Measurements from ENCODE around the gene BTNL9. TPM values are rescaled to one million over a fixed set of nuclear protein-coding genes. Genes with fewer than 3 reads are reported as not detected.
A peak's percentile ranks its signal among the peaks of the same experiment; 100 is the strongest.

BTNL9 gene
- total and polyA plus RNA-seq, 9 of the 15 experiments (the other 6 are each of a cell fraction or from before 2014, with no cell fraction given) = 3.7 to 86.7 (median 29.4) TPM

DNA sequence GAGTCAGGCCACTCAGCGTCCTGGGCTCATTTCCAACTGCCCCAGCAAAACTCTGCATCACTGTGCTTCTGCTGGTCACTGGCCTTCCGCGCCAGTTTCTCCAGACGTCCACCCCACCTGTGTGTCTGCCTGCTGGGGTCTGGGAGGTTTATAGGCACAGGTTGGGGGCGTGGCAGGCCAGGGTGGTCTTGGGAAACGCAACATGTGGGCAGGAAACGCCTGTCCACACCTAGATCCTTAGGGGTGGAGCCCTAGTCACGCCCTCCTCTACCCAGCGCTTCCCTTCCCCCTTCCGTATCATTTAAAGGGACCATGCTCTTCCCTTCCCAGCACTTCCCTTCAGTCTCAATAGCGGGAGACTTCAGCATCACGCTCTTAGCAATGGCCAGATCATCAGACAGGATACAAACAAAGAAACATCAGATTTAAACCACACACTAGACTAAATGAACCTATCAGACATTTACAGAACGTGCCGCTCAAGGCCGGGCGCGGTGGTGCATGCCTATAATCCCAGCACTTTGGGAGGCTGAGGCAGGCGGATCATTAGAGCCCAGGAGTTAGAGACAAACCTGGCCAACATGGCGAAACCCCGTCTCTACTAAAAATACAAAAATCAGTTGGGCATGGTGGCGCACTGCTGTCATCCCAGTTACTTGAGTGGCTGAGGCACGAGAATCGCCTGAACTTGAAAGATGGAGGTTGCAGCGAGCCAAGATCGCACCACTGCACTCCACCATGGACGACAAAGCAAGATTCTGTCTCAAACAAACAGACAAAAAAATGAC is 11.8 kb upstream of the BTNL9 start (continued):
- TF ChIP-seq, protein P1, sequence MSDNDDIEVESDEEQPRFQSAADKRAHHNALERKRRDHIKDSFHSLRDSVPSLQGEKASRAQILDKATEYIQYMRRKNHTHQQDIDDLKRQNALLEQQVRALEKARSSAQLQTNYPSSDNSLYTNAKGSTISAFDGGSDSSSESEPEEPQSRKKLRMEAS (CRISPR knock-in tag; IDR thresholded peaks at IDR 0.05) = peak; percentile 61; the same call in 1 of the 2 replicates
- TF ChIP-seq PYGO2 (tag; IDR thresholded peaks at IDR 0.05) (no peak), ZNF354B (CRISPR knock-in tag; IDR thresholded peaks at IDR 0.05) (no peak), TCF7 (IDR thresholded peaks at IDR 0.05; ENCODE audit: borderline replicate concordance) (0 out of 2 replicates have a peak, but pooled peaks have one; percentile 49), ZBED1 (IDR thresholded peaks at IDR 0.05) (peak; percentile 88), HLTF (IDR thresholded peaks at IDR 0.05) (peak; percentile 63), ZNF263 (CRISPR knock-in tag; IDR thresholded peaks at IDR 0.05; ENCODE audit: borderline replicate concordance) (0 out of 2 replicates have a peak, but pooled peaks have one; percentile 66), CXXC5 (CRISPR knock-in tag; IDR thresholded peaks at IDR 0.05) (peak; percentile 53), SIN3A (IDR thresholded peaks at IDR 0.05; ENCODE audit: borderline replicate concordance in 2 of 2, control insufficient read depth in 1 of 2, low read depth in 2 of 2, low read length in 2 of 2) (peak; percentile 84 to 90), ETV6 (IDR thresholded peaks at IDR 0.05; ENCODE audit: borderline replicate concordance in 1 of 2, low read depth in 2 of 2, low read length in 1 of 2) (peak in 1 of 2 experiments; percentile 69; a peak in 2 of 4 replicates), ETV6 (CRISPR knock-in tag; IDR thresholded peaks at IDR 0.05; ENCODE audit: borderline replicate concordance) (no peak)
- TF ChIP-seq, protein P2, sequence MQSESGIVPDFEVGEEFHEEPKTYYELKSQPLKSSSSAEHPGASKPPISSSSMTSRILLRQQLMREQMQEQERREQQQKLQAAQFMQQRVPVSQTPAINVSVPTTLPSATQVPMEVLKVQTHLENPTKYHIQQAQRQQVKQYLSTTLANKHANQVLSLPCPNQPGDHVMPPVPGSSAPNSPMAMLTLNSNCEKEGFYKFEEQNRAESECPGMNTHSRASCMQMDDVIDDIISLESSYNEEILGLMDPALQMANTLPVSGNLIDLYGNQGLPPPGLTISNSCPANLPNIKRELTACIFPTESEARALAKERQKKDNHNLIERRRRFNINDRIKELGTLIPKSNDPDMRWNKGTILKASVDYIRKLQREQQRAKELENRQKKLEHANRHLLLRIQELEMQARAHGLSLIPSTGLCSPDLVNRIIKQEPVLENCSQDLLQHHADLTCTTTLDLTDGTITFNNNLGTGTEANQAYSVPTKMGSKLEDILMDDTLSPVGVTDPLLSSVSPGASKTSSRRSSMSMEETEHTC (IDR thresholded peaks at IDR 0.05) = no peak
- TF ChIP-seq, protein P3, sequence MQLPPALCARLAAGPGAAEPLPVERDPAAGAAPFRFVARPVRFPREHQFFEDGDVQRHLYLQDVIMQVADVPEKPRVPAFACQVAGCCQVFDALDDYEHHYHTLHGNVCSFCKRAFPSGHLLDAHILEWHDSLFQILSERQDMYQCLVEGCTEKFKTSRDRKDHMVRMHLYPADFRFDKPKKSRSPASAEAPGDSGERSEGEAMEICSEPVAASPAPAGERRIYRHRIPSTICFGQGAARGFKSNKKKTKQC (CRISPR knock-in tag; IDR thresholded peaks at IDR 0.05) = peak; percentile 27; the same call in 1 of the 2 replicates
- TF ChIP-seq, protein P4, sequence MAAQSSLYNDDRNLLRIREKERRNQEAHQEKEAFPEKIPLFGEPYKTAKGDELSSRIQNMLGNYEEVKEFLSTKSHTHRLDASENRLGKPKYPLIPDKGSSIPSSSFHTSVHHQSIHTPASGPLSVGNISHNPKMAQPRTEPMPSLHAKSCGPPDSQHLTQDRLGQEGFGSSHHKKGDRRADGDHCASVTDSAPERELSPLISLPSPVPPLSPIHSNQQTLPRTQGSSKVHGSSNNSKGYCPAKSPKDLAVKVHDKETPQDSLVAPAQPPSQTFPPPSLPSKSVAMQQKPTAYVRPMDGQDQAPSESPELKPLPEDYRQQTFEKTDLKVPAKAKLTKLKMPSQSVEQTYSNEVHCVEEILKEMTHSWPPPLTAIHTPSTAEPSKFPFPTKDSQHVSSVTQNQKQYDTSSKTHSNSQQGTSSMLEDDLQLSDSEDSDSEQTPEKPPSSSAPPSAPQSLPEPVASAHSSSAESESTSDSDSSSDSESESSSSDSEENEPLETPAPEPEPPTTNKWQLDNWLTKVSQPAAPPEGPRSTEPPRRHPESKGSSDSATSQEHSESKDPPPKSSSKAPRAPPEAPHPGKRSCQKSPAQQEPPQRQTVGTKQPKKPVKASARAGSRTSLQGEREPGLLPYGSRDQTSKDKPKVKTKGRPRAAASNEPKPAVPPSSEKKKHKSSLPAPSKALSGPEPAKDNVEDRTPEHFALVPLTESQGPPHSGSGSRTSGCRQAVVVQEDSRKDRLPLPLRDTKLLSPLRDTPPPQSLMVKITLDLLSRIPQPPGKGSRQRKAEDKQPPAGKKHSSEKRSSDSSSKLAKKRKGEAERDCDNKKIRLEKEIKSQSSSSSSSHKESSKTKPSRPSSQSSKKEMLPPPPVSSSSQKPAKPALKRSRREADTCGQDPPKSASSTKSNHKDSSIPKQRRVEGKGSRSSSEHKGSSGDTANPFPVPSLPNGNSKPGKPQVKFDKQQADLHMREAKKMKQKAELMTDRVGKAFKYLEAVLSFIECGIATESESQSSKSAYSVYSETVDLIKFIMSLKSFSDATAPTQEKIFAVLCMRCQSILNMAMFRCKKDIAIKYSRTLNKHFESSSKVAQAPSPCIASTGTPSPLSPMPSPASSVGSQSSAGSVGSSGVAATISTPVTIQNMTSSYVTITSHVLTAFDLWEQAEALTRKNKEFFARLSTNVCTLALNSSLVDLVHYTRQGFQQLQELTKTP (IDR thresholded peaks at IDR 0.05; ENCODE audit: low read depth in 1 of 2, partially characterized antibody in 2 of 2) = peak; percentile 61 to 91
- TF ChIP-seq, protein P5, sequence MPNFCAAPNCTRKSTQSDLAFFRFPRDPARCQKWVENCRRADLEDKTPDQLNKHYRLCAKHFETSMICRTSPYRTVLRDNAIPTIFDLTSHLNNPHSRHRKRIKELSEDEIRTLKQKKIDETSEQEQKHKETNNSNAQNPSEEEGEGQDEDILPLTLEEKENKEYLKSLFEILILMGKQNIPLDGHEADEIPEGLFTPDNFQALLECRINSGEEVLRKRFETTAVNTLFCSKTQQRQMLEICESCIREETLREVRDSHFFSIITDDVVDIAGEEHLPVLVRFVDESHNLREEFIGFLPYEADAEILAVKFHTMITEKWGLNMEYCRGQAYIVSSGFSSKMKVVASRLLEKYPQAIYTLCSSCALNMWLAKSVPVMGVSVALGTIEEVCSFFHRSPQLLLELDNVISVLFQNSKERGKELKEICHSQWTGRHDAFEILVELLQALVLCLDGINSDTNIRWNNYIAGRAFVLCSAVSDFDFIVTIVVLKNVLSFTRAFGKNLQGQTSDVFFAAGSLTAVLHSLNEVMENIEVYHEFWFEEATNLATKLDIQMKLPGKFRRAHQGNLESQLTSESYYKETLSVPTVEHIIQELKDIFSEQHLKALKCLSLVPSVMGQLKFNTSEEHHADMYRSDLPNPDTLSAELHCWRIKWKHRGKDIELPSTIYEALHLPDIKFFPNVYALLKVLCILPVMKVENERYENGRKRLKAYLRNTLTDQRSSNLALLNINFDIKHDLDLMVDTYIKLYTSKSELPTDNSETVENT (CRISPR knock-in tag; IDR thresholded peaks at IDR 0.05) = peak; percentile 73; the same call in 1 of the 2 replicates
- TF ChIP-seq, protein P6, sequence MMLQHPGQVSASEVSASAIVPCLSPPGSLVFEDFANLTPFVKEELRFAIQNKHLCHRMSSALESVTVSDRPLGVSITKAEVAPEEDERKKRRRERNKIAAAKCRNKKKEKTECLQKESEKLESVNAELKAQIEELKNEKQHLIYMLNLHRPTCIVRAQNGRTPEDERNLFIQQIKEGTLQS (IDR thresholded peaks at IDR 0.05) = no peak; the same call in 1 of the 2 replicates
- TF ChIP-seq, protein P6 (CRISPR knock-in tag; conservative IDR thresholded peaks at IDR 0.05) = peak; percentile 59; the same call in 1 of the 2 replicates
